SK-N-SH treated with all-trans-retinoic acid at 6 μM for 48 hours (cell line): ENCODE results near the gene RARRES1.

Experiments used
- ATAC-seq: fragments of 200-7000 bp; cut with Tn5 transposase; 3 replicates; pipeline ENCODE4 v1.9.1; 2020; ENCODE audit warnings: mild to moderate bottlenecking, moderate library complexity
- ARNTL ChIP-seq: fragments of 450-650 bp; formaldehyde crosslinking; IDR thresholded peaks from 2 replicates; pipeline ENCODE4 v1.5.0; 2020; ENCODE audit warnings: low read depth, mild to moderate bottlenecking, moderate library complexity, borderline replicate concordance
- BACH2 ChIP-seq: fragments of 250-450 bp; sonication (Bioruptor Pico); IDR thresholded peaks from 2 replicates; pipeline ENCODE4 v1.9.0; 2021; ENCODE audit warnings: mild to moderate bottlenecking, borderline replicate concordance
- CREB5 ChIP-seq: fragments of 250-450 bp; sonication (Bioruptor Pico); IDR thresholded peaks from 2 replicates; pipeline ENCODE4 v1.5.1; 2020; ENCODE audit warnings: low read depth, mild to moderate bottlenecking, moderate library complexity
- CSDC2 ChIP-seq: fragments of 250-450 bp; sonication (Bioruptor Pico); IDR thresholded peaks from 2 replicates; pipeline ENCODE4 v1.5.0; 2020; ENCODE audit warnings: mild to moderate bottlenecking, moderate library complexity
- ESRRG ChIP-seq: fragments of 250-450 bp; sonication (Bioruptor Pico); IDR thresholded peaks from 2 replicates; pipeline ENCODE4 v1.6.1; 2021; ENCODE audit warnings: mild to moderate bottlenecking
- GLIS3 ChIP-seq: fragments of 250-450 bp; sonication (Bioruptor Pico); IDR thresholded peaks from 2 replicates; pipeline ENCODE4 v1.5.0; 2020; ENCODE audit warnings: mild to moderate bottlenecking, moderate library complexity
- ISL1 ChIP-seq: fragments of 250-450 bp; sonication (Bioruptor Pico); IDR thresholded peaks from 2 replicates; pipeline ENCODE4 v2.1.2; 2022; ENCODE audit warnings: mild to moderate bottlenecking, moderate library complexity
- OSR1 ChIP-seq: fragments of 250-450 bp; sonication (Bioruptor Pico); IDR thresholded peaks from 2 replicates; pipeline ENCODE4 v1.8.0; 2022; ENCODE audit warnings: moderate library complexity, mild to moderate bottlenecking, inconsistent platforms
- POU6F1 ChIP-seq: fragments of 250-450 bp; sonication (Bioruptor Pico); IDR thresholded peaks from 2 replicates; pipeline ENCODE4 v1.8.0; 2021; ENCODE audit warnings: low read depth, mild to moderate bottlenecking, moderate library complexity, borderline replicate concordance
- PPARA ChIP-seq: fragments of 250-450 bp; sonication (Bioruptor Pico); IDR thresholded peaks from 2 replicates; pipeline ENCODE4 v1.5.0; 2020; ENCODE audit warnings: mild to moderate bottlenecking, borderline replicate concordance
- RARB ChIP-seq: fragments of 250-450 bp; sonication (Bioruptor Pico); IDR thresholded peaks from 2 replicates; pipeline ENCODE4 v1.8.0; 2021; ENCODE audit warnings: mild to moderate bottlenecking, moderate library complexity
- SNAI2 ChIP-seq: fragments of 250-450 bp; sonication (Bioruptor Pico); IDR thresholded peaks from 2 replicates; pipeline ENCODE4 v1.5.0; 2020; ENCODE audit warnings: mild to moderate bottlenecking, moderate library complexity
- TOX ChIP-seq: fragments of 250-450 bp; sonication (Bioruptor Pico); IDR thresholded peaks from 2 replicates; pipeline ENCODE4 v1.8.0; 2021; ENCODE audit warnings: mild to moderate bottlenecking, moderate library complexity, borderline replicate concordance
- TSHZ2 ChIP-seq: fragments of 250-450 bp; sonication (Bioruptor Pico); IDR thresholded peaks from 2 replicates; pipeline ENCODE4 v1.5.0; 2020; ENCODE audit warnings: mild to moderate bottlenecking, moderate library complexity
- ZC3H10 ChIP-seq: fragments of 250-450 bp; sonication (Bioruptor Pico); IDR thresholded peaks from 2 replicates; pipeline ENCODE4 v1.5.1; 2021; ENCODE audit warnings: mild to moderate bottlenecking, moderate library complexity
- ZFP3 ChIP-seq: fragments of 250-450 bp; sonication (Bioruptor Pico); IDR thresholded peaks from 2 replicates; pipeline ENCODE4 v1.5.0; 2020; ENCODE audit warnings: mild to moderate bottlenecking, moderate library complexity
- ZFP30 ChIP-seq: fragments of 450-650 bp; formaldehyde crosslinking; IDR thresholded peaks from 2 replicates; pipeline ENCODE4 v1.5.0; 2022; ENCODE audit warnings: mild to moderate bottlenecking, moderate library complexity
- ZNF565 ChIP-seq: fragments of 450-650 bp; formaldehyde crosslinking; conservative IDR thresholded peaks from 2 replicates; pipeline ENCODE4 v1.5.0; 2020; ENCODE audit warnings: low read depth, mild to moderate bottlenecking, moderate library complexity
- ZNF8 ChIP-seq: fragments of 450-650 bp; formaldehyde crosslinking; IDR thresholded peaks from 2 replicates; pipeline ENCODE4 v1.5.0; 2020; ENCODE audit warnings: mild to moderate bottlenecking, moderate library complexity
- TF ChIP-seq, protein P1 (sequence below): fragments of 250-450 bp; sonication (Bioruptor Pico); IDR thresholded peaks from 2 replicates; pipeline ENCODE4 v1.8.0; 2020; ENCODE audit warnings: mild to moderate bottlenecking, moderate library complexity, borderline replicate concordance
- TF ChIP-seq, protein P2 (sequence below): fragments of 250-450 bp; sonication (Bioruptor Pico); IDR thresholded peaks from 2 replicates; pipeline ENCODE4 v1.5.1; 2021; ENCODE audit warnings: mild to moderate bottlenecking, moderate library complexity

The RARRES1 gene

DNA sequence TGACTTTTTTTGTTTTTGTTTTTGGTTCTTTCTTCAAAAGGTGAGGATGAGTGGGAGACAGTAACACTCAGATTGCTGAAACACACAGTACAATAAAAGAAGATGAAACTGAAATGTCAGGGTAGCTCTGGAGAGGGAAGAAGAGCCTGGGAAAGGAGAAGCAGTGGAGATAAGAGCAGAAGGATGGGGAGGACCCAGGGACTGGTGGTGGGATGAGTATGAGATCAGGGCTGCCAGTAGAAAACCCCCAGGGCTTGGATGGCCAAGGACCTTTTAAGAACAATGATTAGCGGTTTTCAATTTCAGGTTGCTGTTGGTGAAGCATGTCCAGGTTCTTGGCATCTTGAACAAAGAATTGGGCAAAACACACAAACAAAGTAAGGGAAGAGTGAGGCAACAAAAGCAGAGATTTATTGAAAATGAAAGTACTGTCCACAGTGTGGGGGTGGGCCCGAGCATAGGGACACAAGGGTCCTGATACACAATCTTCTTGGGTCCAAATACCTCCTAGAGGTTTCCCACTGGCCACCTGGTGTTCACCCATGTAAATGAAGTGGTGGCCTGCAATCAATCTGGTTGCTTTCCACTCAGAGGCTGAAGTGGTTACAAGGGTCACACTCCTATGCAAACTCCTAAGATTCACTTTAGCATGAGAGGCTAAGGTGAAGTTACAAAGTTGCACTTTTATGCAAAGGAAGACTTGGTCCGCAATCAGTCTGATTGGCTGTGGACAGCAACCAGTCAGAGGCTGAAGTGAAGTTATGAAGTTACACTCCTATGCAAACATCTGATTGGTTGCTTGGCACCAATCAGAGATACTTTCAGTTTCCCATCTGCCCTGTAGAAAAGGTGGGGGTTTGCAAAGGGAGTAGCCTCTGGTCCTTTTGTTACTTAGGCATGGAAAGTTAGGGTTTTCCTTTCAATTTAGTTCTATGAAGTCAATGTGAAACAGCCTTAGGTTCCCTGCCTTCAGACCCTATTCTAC, 43.5 kb upstream of the RARRES1 start:
- ATAC-seq, result no peak
- TF ChIP-seq ZFP3 (CRISPR knock-in tag) (no peak), ZNF8 (CRISPR knock-in tag) (no peak), SNAI2 (no peak), ZNF565 (CRISPR knock-in tag) (no peak), OSR1 (CRISPR knock-in tag) (no peak), ISL1 (no peak), POU6F1 (CRISPR knock-in tag) (no peak), ESRRG (CRISPR knock-in tag) (no peak), CSDC2 (no peak)

DNA sequence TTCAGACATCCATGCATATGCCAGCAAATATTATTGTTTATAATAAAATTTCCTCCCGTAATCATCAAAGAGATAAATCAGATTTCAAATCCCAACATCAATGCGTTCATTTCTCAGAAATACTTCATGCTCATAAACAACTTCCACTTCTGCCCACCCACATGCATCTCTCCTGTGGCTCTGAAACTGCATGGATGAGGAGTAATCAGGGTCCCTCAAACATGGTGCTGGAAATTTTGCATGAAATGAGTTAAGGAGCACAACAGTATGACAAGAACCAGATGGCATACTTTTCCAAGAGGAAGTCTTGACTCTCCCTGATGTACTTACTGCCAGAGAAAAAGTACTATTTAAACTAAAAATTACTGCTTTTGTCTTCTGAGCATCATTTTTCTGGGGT, 42.7 kb upstream of the RARRES1 start:
- TF ChIP-seq ZFP30 (CRISPR knock-in tag), result no peak
- peak; percentile 62; the same call in 1 of the 2 replicates for TF ChIP-seq SNAI2
- TF ChIP-seq, all 23 proteins: peak for 1
- peak; percentile 40; the same call in 1 of the 3 replicates for ATAC-seq

DNA sequence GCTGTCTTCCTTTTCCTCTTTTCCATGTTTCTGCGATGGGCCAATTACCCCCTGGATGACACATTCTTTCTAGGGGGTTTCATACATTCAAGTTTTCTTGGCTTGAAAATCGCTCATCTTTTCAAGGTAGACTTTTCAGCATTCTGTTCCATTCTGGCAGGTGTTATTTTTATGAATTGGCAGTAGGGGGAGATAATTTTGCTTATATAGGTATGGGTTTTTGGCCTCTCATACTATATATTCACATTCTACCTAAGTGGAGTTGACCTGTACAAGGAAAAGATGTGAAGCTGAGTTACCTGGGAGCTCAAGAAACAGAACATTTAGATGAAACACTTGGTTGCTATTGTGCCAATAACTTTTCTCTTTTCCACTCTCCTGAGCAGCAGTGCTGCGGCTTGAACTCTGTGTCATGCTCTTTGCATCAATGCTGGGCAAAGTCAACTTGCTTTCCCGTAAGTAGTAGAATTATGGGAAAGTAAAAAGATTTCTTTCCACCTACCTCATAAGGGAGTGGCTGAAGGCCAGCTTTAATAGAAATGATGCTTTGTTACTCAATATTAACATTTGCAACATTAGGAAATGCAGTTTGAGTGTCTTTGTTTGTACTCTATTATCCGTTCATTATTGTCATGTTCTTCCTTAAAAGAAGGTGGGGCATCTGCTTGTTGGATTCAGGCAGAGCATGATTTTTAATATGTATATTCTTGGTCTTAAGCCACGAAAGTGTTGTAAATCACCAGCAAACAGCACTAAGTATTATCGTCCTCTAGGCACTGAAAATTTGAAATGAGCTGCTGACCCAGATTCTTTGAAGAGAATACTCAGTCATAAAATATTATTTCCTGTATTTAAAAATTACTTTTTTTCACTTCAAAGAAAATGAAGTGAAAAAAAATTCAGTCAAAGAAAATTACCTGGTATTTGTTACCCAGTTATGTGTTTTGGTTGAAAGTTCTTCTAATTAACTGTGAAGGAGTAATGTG, 41.9 kb upstream of the RARRES1 start:
- no peak for ATAC-seq
- TF ChIP-seq BACH2 (CRISPR knock-in tag), result no peak
- no peak for TF ChIP-seq ARNTL (CRISPR knock-in tag)
- TF ChIP-seq, protein P1, sequence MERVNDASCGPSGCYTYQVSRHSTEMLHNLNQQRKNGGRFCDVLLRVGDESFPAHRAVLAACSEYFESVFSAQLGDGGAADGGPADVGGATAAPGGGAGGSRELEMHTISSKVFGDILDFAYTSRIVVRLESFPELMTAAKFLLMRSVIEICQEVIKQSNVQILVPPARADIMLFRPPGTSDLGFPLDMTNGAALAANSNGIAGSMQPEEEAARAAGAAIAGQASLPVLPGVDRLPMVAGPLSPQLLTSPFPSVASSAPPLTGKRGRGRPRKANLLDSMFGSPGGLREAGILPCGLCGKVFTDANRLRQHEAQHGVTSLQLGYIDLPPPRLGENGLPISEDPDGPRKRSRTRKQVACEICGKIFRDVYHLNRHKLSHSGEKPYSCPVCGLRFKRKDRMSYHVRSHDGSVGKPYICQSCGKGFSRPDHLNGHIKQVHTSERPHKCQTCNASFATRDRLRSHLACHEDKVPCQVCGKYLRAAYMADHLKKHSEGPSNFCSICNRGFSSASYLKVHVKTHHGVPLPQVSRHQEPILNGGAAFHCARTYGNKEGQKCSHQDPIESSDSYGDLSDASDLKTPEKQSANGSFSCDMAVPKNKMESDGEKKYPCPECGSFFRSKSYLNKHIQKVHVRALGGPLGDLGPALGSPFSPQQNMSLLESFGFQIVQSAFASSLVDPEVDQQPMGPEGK (CRISPR knock-in tag), result no peak
- TF ChIP-seq CSDC2, result no peak
- TF ChIP-seq TOX (CRISPR knock-in tag), result no peak
- no peak for TF ChIP-seq ZC3H10 (CRISPR knock-in tag)
- no peak for TF ChIP-seq POU6F1 (CRISPR knock-in tag)
- no peak for TF ChIP-seq ZFP30 (CRISPR knock-in tag)
- TF ChIP-seq ESRRG (CRISPR knock-in tag), result no peak
- no peak for TF ChIP-seq TSHZ2 (CRISPR knock-in tag)

DNA sequence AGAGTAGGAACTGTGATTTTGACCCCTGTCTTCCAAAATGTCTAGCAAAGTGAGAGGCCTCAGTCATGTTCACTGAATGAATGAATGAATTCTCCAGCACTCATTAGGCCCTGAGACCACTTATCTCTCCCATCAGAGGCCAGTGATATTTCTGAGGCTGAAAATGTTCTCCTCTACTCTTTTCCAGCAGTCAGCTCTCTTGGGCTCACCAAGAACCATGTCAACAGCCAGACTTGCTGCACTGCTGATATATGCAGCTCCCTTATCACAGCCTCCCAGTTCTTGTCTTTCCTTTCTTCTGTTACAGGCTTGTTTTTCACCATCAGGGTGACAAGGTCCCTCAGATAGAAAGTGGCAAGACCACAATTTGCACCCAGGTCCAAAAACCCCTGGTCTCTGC, 40.9 kb upstream of the RARRES1 start:
- TF ChIP-seq, protein P2, sequence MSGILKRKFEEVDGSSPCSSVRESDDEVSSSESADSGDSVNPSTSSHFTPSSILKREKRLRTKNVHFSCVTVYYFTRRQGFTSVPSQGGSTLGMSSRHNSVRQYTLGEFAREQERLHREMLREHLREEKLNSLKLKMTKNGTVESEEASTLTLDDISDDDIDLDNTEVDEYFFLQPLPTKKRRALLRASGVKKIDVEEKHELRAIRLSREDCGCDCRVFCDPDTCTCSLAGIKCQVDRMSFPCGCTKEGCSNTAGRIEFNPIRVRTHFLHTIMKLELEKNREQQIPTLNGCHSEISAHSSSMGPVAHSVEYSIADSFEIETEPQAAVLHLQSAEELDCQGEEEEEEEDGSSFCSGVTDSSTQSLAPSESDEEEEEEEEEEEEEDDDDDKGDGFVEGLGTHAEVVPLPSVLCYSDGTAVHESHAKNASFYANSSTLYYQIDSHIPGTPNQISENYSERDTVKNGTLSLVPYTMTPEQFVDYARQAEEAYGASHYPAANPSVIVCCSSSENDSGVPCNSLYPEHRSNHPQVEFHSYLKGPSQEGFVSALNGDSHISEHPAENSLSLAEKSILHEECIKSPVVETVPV (CRISPR knock-in tag), result no peak
- no peak for TF ChIP-seq PPARA (CRISPR knock-in tag)
- TF ChIP-seq ISL1, result no peak
- no peak for TF ChIP-seq RARB
- no peak for TF ChIP-seq POU6F1 (CRISPR knock-in tag)
- no peak for TF ChIP-seq SNAI2
- TF ChIP-seq GLIS3 (CRISPR knock-in tag), result no peak
- TF ChIP-seq CREB5 (CRISPR knock-in tag), result no peak

More for the DNA sequence above, 40.9 kb upstream of the RARRES1 start:
- ATAC-seq, result no peak
